Measurements from ENCODE around the gene CPA2.

Gene CPA2

GRCh38 chr7:130279906-130280305, 13.2 kb downstream of the CPA2 start:
- no peak for DNase-seq (ENCODE audit: low spot score)

GRCh38 chr7:130281260-130281659, 14.6 kb downstream of the CPA2 start:
- DNase-seq (ENCODE audit: low spot score) = no peak

- no peak for DNase-seq (ENCODE audit: low spot score)
These were observed 20.2 kb downstream of the CPA2 start for GRCh38 chr7:130286881-130287280.

GRCh38 chr7:130288168-130288567, 21.5 kb downstream of the CPA2 start:
- DNase-seq (ENCODE audit: low spot score) = no peak

GRCh38 chr7:130288829-130289228, 22.2 kb downstream of the CPA2 start:
- DNase-seq (ENCODE audit: low spot score) = no peak

- DNase-seq (ENCODE audit: low spot score) = no peak
These were observed 22.8 kb downstream of the CPA2 start for GRCh38 chr7:130289478-130289877.

GRCh38 chr7:130290745-130291144, 24.1 kb downstream of the CPA2 start:
- DNase-seq (ENCODE audit: low spot score) = no peak

- DNase-seq (ENCODE audit: low spot score) = no peak
These were observed 26.1 kb downstream of the CPA2 start, which contains the start of gene CPA4 for GRCh38 chr7:130292682-130293257. Gene CPA4, plus strand, starts transcription at chr7:130293161. Its CDS starts 20 bp downstream, at chr7:130293181.

GRCh38 chr7:130293521-130293920, 26.9 kb downstream of the CPA2 start:
- no peak for DNase-seq (ENCODE audit: low spot score)

- no peak for DNase-seq (ENCODE audit: low spot score)
These were observed 27.7 kb downstream of the CPA2 start for GRCh38 chr7:130294314-130294713.

- no peak for DNase-seq (ENCODE audit: low spot score)
These were observed 29.7 kb downstream of the CPA2 start for GRCh38 chr7:130296221-130296951.

GRCh38 chr7:130297628-130298543, 31.2 kb downstream of the CPA2 start:
- DNase-seq (ENCODE audit: low spot score) = no peak

- peak; percentile 11 for DNase-seq (ENCODE audit: low spot score)
These were observed 32.1 kb downstream of the CPA2 start for GRCh38 chr7:130298544-130299326.

GRCh38 chr7:130299866-130300265, 33.2 kb downstream of the CPA2 start:
- no peak for DNase-seq (ENCODE audit: low spot score)

- no peak for DNase-seq (ENCODE audit: low spot score)
These were observed 34.9 kb downstream of the CPA2 start for GRCh38 chr7:130301501-130302020.

GRCh38 chr7:130302649-130303048, 36.0 kb downstream of the CPA2 start:
- no peak for DNase-seq (ENCODE audit: low spot score)

- DNase-seq (ENCODE audit: low spot score) = no peak
These were observed 36.5 kb downstream of the CPA2 start for GRCh38 chr7:130303127-130303526.

- no peak for DNase-seq (ENCODE audit: low spot score)
These were observed 36.9 kb downstream of the CPA2 start for GRCh38 chr7:130303551-130303950.

- DNase-seq (ENCODE audit: low spot score) = no peak
These were observed 37.3 kb downstream of the CPA2 start for GRCh38 chr7:130303982-130304381.

GRCh38 chr7:130304878-130305277, 38.2 kb downstream of the CPA2 start:
- no peak for DNase-seq (ENCODE audit: low spot score)

- no peak for DNase-seq (ENCODE audit: low spot score)
These were observed 38.9 kb downstream of the CPA2 start for GRCh38 chr7:130305433-130306042.

Measured in cerebellar cortex (tissue), 1 donor.